ENCODE measurements around the gene SCYL2. TPM values are rescaled to one million over a fixed set of nuclear protein-coding genes. Genes with fewer than 3 reads are reported as not detected.

SCYL2 gene
- total RNA-seq, 1 donor, result 76.0 TPM

- DNase-seq (ENCODE audit: low read depth), result no peak
- H3K4me3 ChIP-seq (ENCODE audit: low read depth, low read length), result no peak overlapping the region
- TF ChIP-seq, protein P1, sequence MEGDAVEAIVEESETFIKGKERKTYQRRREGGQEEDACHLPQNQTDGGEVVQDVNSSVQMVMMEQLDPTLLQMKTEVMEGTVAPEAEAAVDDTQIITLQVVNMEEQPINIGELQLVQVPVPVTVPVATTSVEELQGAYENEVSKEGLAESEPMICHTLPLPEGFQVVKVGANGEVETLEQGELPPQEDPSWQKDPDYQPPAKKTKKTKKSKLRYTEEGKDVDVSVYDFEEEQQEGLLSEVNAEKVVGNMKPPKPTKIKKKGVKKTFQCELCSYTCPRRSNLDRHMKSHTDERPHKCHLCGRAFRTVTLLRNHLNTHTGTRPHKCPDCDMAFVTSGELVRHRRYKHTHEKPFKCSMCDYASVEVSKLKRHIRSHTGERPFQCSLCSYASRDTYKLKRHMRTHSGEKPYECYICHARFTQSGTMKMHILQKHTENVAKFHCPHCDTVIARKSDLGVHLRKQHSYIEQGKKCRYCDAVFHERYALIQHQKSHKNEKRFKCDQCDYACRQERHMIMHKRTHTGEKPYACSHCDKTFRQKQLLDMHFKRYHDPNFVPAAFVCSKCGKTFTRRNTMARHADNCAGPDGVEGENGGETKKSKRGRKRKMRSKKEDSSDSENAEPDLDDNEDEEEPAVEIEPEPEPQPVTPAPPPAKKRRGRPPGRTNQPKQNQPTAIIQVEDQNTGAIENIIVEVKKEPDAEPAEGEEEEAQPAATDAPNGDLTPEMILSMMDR (IDR thresholded peaks at IDR 0.05; ENCODE audit: insufficient read depth, low read depth, low read length), result no peak
Measured at GRCh38 chr12:100388382-100388781, 121.4 kb downstream of the SCYL2 start.

Small RNA genes lying within 50 kb of the gene (small RNA-seq; reads per million reads assigned to genes)
- gene RF00019, result not detected

Other genes with a start within 250 kb of the SCYL2 start
- gene BLTP3B, start 124.3 kb upstream of the SCYL2 start, total RNA-seq, result 46.1 and 51.8 TPM in 2 replicates
- gene ACTR6, start 66.4 kb upstream of the SCYL2 start, total RNA-seq, result 13.9 and 21.2 TPM in 2 replicates
- gene DEPDC4, start 98 bp upstream of the SCYL2 start, total RNA-seq, result 0.64 and 1.7 TPM in 2 replicates
- gene SLC17A8, start 89.9 kb downstream of the SCYL2 start, total RNA-seq, result not detected in 2 replicates
- gene NR1H4, start 206.7 kb downstream of the SCYL2 start, total RNA-seq, result under 0.01 TPM in 1 of 2 replicates, not detected in the other